Measurements from ENCODE around the gene DNPH1.

DNA sequence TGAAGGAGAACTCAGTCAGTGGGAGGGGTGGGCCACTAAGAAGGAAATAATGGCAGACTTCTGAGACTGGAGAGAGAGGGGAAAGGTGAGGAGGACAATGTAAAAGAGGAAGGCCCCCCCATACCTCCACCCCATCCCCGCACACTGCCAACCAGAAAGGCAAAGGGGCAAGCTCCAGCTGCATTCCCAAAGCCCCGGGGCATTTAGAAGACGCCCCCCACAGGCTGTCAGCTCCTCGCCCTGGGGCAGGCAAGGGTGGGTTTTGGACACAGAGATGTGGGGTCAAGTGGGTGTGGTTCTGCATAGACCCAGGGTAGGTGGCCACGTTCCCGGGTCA, 48.0 kb upstream of the DNPH1 start:
- TF ChIP-seq CTCF (IDR thresholded peaks at IDR 0.05) (no peak), POLR2AphosphoS5 (IDR thresholded peaks at IDR 0.05) (no peak), POLR2A (IDR thresholded peaks at IDR 0.05) (no peak)

All from breast epithelium (tissue), 3 donors.